Measurements from ENCODE around the gene RAB4A.

RAB4A gene

DNA sequence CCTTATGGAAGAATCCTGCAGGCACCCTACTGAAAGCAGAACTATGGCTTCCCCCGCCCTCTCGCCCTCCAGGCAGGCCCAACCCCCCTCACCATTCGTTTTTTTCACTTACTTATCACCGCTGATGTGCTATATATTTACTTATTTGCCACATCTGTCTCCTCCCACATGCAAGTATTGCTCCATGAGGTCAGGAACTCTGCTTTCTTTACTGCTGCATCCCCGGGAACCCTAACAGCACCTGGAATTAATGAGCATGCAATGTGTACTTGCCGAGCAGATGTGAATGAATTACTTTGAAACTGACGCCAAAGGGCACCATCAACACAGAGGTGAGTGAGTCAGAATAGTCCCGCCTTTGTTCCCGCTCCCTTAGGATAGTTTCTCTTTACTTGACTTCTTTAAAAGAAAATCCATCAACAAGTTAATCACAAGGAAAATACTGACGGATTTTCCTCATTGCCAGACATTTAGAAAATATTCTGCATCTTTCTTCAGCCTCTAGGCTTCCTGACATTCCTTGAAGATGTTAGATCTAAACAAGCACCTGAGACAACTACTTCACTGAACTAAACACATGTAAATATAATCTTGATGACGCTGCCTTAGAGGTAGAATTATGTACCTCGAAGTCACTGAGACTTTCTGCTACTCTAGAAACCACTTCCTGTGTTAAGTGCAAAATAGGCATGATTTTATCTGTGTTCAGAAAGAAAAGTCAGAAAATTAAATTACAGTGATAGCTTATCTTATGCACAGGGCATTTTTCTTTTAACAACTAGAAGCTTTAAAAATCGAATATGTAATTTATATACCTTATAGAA, 17.5 kb upstream of the RAB4A start:
- peak; percentile 27; the same call in 1 of the 2 replicates for TF ChIP-seq GATA2 (IDR thresholded peaks at IDR 0.05; ENCODE audit: low read depth, low read length)
- peak; percentile 70 for TF ChIP-seq GATA3 (IDR thresholded peaks at IDR 0.05; ENCODE audit: low read depth, low read length)

DNA sequence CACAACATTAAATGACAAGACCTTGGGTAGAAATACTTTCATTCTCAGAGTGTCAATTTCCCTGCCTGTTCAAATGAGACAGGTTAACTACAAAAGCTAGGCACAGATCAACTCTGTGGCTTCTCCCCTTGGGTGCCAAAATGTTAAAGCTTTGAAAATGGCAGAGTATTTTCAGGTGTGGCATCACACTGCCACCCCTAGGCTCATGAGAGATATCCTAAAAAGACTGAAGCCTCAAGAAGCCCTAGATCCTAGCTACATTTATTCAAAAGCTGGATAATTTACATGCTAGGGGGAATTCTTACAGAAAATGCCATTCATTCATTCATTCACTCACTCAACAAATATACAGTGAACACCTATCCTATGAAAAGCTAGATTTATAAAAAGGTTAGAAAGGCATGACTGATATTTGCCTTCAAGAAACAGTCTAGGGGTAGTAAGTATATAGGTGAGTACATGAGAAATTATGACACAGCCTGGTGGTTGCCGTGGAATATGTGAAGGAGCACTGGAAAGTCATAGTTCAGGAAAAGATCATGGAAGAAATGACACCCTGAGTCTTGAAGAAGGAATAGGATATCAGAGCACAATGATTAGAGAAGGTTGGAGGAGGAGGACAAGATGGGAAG, 15.9 kb upstream of the RAB4A start:
- TF ChIP-seq GATA2 (IDR thresholded peaks at IDR 0.05; ENCODE audit: low read depth, low read length) (no peak), GATA3 (IDR thresholded peaks at IDR 0.05; ENCODE audit: low read depth, low read length) (no peak)

DNA sequence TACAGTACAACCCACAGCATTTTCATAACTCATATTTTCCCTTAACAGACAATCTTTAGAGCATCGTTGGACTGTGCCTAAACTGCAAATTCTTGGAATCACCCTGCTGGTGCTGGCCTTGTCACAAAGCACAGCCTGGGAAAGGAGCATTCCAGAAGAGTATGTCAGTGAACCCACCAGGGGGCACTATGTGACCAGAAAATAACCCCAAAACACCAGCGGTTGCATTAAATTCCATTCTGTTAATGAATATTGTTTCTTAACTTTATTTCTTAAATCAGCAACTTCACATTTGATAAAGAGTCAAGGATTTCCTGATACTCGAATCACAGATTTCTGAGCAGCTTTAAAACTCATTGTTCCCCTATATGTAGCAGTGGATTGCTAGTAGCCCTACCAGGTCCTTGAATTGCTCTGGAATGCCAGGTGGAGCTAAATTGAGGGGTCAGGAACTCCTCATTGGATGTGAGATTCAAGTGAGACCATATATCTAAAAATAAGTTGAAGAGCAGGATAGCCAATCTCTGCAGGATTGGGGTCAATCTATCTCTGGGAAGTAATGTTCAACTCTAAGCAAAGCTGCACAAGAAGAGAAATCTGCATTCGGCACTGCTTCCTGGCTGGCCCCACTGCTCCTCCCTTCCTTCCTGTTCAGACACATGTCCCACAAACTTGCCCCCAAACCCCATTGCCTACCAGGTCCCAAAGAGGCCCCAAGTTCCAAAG, 12.7 kb upstream of the RAB4A start:
- TF ChIP-seq GATA3 (IDR thresholded peaks at IDR 0.05; ENCODE audit: low read depth, low read length) (no peak), GATA2 (IDR thresholded peaks at IDR 0.05; ENCODE audit: low read depth, low read length) (no peak)

DNA sequence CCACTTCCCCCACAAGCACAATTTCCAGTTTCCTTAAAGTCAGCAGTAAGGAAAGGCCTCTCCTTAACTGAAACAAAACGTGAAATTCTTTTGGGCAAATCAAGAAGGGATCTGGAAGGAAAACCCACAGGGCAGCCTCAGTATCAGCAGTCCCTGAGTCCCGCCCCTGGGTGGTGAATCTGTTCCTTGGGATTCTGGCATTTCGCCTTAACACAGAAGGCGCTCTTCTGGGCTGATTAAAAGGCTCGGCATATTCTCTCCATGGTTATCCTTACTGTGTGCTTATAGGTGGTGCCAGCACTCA, 12.2 kb upstream of the RAB4A start:
- TF ChIP-seq GATA3 (IDR thresholded peaks at IDR 0.05; ENCODE audit: low read depth, low read length): no peak
- TF ChIP-seq GATA2 (IDR thresholded peaks at IDR 0.05; ENCODE audit: low read depth, low read length): no peak

DNA sequence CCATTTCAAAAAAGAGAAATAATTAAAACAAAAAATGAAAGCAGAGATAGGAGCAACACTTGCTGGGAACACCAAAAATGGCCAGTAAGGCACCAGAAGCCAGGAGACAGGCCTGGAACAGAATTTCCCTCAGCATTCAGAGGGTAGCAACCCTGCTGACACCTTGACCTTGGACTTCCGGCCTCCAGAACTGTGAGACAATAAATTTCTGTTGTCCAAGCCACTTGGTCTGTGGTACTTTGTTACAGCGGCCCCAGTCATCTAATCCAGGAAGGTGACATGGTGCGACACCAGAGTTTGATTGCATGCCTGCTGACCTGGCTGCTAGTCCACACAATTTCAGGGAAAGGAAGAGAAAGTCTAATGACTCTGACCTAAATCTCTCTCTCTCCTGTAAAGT, 10.6 kb upstream of the RAB4A start:
- TF ChIP-seq GATA2 (IDR thresholded peaks at IDR 0.05; ENCODE audit: low read depth, low read length): no peak
- no peak for TF ChIP-seq GATA3 (IDR thresholded peaks at IDR 0.05; ENCODE audit: low read depth, low read length)

DNA sequence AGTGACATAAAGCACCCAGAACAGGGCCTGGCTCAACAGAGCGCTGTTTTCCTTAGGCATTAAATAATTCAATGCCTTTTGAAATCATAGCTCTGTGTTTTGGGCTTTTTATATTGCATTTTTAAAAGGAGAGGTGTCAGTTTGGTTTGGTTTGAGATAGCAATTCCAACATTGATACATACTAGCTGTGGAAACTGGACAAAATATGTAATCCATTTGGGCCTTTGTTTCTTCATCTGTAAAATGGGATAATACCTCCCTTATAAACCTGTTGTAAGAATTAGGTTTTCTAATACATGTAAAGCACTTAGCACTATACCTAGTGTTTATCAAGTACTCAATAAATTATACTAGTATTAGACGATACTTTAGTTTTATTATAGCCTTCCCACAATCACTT, 8.7 kb upstream of the RAB4A start:
- no peak for TF ChIP-seq GATA2 (IDR thresholded peaks at IDR 0.05; ENCODE audit: low read depth, low read length)
- TF ChIP-seq GATA3 (IDR thresholded peaks at IDR 0.05; ENCODE audit: low read depth, low read length): no peak

DNA sequence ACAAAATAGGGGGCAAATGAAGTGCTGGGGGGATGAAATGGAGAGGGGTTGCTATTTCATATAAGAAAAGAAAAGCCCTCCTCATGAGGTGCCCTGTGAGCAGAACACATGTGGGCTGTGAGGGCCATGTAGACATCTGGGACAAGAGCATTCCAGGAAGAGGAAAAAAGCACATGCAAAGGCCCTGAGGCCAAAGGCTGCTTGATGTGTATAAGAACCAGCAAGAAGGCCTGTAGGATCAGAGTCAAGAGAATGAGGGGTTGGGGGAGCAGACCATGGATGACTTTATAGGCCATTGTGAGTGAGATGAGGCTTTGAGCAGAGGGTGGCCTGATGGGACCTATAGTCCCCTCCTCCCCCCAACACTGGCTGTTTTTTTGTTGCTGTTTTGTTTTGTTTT, 7.7 kb upstream of the RAB4A start:
- no peak for TF ChIP-seq GATA2 (IDR thresholded peaks at IDR 0.05; ENCODE audit: low read depth, low read length)
- no peak for TF ChIP-seq GATA3 (IDR thresholded peaks at IDR 0.05; ENCODE audit: low read depth, low read length)

DNA sequence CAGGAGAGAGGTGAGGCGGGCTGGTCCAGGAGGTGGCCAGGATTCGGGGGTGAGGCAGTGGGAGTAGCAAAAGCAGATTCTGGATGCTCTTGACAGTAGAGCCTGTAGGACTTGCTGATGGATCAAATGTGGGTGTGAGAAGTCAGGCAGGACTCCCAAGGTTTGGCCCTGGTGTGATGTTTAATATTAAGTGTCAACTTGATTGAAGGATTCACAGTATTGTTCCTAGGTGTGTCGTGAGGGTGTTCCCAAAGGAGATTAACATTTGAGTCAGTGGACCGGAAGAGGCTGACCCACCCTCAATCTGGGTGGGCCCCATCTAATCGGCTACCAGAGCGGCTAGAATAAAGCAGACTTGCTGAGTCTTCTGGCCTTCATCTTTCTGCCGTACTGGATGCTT, 6.8 kb upstream of the RAB4A start:
- no peak for TF ChIP-seq GATA2 (IDR thresholded peaks at IDR 0.05; ENCODE audit: low read depth, low read length)

DNA sequence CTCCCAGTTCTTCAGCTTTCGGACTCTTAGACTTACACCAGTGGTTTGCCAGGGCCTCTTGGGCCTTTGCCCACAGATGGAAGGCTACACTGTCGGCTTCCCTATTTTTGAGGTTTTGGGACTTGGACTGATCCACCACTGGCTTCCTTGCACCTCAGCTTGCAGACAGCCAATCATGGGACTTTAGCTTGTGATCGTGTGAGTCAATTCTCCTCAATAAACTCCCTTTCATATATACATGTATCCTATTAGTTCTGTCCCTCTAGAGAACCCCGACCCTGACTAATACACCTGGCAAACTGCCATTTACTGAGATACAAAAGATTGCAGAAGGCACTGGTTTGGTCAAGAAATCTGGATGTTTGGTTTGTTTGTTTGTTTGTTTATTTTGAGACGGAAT, 6.4 kb upstream of the RAB4A start:
- TF ChIP-seq GATA3 (IDR thresholded peaks at IDR 0.05; ENCODE audit: low read depth, low read length) (no peak), GATA2 (IDR thresholded peaks at IDR 0.05; ENCODE audit: low read depth, low read length) (no peak)

DNA sequence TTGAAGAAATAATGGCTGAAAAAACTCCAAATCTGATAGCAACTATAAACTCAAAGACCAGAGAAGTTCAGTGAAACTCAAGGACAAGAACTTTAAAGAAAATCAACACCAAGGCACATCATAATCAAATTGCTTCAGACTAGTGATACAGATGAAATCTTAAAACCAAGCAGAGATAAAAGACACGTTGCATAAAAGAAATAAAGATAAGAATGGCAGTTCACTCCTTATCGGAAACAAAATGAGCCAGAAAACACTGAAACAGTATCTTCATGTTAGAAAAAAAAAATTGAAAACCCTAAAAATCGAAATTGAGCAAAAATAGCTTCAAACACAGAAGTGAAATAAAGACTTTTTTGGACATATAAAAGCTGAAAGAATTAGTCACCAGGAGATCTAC, 4.6 kb upstream of the RAB4A start:
- TF ChIP-seq GATA2 (IDR thresholded peaks at IDR 0.05; ENCODE audit: low read depth, low read length) (no peak), GATA3 (IDR thresholded peaks at IDR 0.05; ENCODE audit: low read depth, low read length) (no peak)

DNA sequence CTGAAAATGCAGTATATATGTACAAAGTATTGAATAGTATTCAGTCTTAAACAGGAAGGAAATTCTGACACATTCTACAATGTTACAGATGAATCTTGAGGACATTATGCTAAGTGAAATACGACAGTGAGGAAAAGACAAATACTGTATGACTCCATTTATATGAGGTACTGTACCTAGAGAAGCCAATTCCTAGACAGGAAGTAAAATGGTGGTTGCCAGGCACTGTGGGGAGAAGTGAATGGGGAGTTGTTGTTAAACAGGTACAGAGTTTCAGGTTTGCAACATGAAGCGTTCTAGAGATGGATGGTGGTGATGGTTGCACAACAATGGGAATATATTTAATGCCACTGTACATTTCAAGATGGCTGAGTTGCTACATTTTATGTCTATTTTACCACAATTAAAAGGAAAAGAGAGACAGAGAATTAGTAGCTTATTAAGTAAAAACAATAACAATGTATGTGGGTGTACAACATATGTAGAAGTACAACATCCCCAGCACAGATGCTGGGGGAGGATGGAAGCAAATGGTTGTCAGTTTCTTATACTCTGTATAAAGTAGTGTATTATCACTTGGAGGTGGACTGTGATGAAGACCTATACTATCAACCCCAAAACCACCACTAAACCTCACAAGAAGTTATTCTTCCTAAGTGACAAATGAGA, 3.9 kb upstream of the RAB4A start:
- TF ChIP-seq GATA3 (IDR thresholded peaks at IDR 0.05; ENCODE audit: low read depth, low read length) (no peak), GATA2 (IDR thresholded peaks at IDR 0.05; ENCODE audit: low read depth, low read length) (no peak)

DNA sequence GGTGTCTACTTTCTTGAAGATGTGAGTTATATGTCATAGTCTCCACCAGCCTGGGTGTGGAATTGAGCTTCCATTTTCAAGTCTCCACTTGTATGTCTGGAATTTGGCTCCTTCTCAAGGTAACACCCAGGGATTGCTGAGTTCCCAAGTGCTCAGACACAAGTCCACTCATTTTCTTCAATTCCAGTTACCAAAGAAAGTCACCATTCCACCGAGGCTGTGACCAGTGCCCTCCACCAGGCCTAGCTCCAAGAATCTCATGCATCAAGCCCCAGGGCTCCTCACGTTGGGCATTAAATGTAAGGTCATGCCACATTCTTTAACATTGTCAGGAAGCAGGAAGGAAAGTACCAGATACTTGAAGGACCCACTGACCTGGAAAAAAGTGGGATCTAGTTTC, 2.4 kb upstream of the RAB4A start:
- TF ChIP-seq GATA3 (IDR thresholded peaks at IDR 0.05; ENCODE audit: low read depth, low read length) (no peak), GATA2 (IDR thresholded peaks at IDR 0.05; ENCODE audit: low read depth, low read length) (no peak)

DNA sequence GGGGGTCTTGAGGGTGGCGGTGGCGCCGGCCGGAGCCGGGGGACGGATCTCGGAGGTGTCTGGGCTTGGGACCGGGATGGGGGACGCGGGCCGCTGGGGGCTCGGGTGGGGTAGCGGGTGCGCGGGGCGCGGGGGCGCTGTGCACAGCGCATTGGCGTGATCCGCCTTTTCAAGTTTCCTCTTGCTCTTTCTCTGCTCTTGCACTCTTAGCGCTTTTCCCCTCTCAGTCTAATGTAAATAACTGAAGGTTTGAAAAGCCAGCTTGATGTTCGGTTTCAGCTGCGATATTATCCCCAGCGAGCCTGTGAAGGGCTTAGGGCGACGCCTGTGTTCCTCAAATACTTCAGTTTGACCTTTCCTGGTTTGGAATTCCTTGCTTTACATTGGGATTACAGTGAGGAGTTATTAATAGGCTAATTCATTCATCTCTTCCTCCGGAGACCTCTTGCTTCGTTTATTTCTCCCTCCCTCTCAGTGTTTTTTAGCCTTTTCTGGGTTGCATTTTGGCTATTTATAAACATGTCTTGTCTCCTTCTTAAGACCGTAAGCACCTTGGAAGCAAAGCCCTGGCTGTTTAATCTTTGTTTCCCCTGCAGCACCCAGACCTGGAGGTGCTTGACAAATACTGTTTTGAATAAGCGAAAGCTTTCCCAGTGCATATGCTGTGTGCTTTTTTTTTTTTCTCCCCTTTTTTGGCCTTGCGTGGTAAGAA, 693 bp downstream of the RAB4A start:
- TF ChIP-seq GATA2 (IDR thresholded peaks at IDR 0.05; ENCODE audit: low read depth, low read length) (no peak), GATA3 (IDR thresholded peaks at IDR 0.05; ENCODE audit: low read depth, low read length) (no peak)
